A673 (cell line): Measurements from ENCODE around the gene CHRNG. TPM values are rescaled to one million over a fixed set of nuclear protein-coding genes. Genes with fewer than 3 reads are reported as not detected.

Experiments
- BruUV-seq: library from RNA; stranded (reverse); fragments of 400-500 nt; replicated peaks from 2 replicates; lab custom pipeline; 2021; lab: Mats Ljungman, UMichigan
- CTCF ChIA-PET: fragments of 300-600 bp; sonication (Branson Sonifier 250); formaldehyde crosslinking; loops from one replicate; lab custom pipeline; 2022; ENCODE audit warnings: antibody characterized with exemption; lab: Charles Lee
- POLR2A ChIA-PET: fragments of 300-600 bp; sonication (Branson Sonifier 250); formaldehyde crosslinking; loops from one replicate; lab custom pipeline; 2022; ENCODE audit warnings: antibody characterized with exemption; ENCODE audit not compliant: low non-redundant PET; lab: Charles Lee
- DNase-seq: peaks from one replicate; pipeline ENCODE4 v3.0.0-alpha.2; 2015; ENCODE audit warnings: low spot score
- H3K27ac ChIP-seq: fragments of 200-600 bp; sonication (generic); 2 replicates; pipeline ENCODE4 v1.5.1; 2016; ENCODE audit warnings: mixed run types, low read depth, mild to moderate bottlenecking, mixed read lengths, antibody characterized with exemption, low read length; ENCODE audit not compliant: poor library complexity, severe bottlenecking
- H3K27me3 ChIP-seq: fragments of 200-600 bp; sonication (generic); replicated peaks from 2 replicates; pipeline ENCODE4 v1.6.1; 2017; ENCODE audit warnings: mixed run types, low read depth, mild to moderate bottlenecking, mixed read lengths, antibody characterized with exemption, low read length; ENCODE audit not compliant: insufficient read depth, poor library complexity
- H3K36me3 ChIP-seq: fragments of 200-600 bp; sonication (generic); 2 replicates; pipeline ENCODE4 v1.6.1; 2016; ENCODE audit warnings: mixed run types, mild to moderate bottlenecking, mixed read lengths, antibody characterized with exemption, low read length; ENCODE audit not compliant: insufficient read depth, poor library complexity, severe bottlenecking
- H3K4me1 ChIP-seq: fragments of 200-600 bp; sonication (generic); 2 replicates; pipeline ENCODE4 v1.6.1; 2017; ENCODE audit warnings: mixed run types, mild to moderate bottlenecking, mixed read lengths, antibody characterized with exemption, low read length; ENCODE audit not compliant: insufficient read depth, poor library complexity, severe bottlenecking
- H3K4me3 ChIP-seq: fragments of 200-600 bp; sonication (generic); 2 replicates; pipeline ENCODE4 v1.5.1; 2016; ENCODE audit warnings: low read depth, mixed run types, mild to moderate bottlenecking, mixed read lengths, low read length; ENCODE audit not compliant: poor library complexity, severe bottlenecking
- H3K9me3 ChIP-seq: fragments of 200-600 bp; sonication (generic); 2 replicates; pipeline ENCODE4 v1.6.1; 2016; ENCODE audit warnings: mixed run types, low read depth, mild to moderate bottlenecking, mixed read lengths, antibody characterized with exemption, low read length; ENCODE audit not compliant: poor library complexity, severe bottlenecking
- EZH2 ChIP-seq: fragments of 200-600 bp; sonication (generic); IDR thresholded peaks from 2 replicates; pipeline ENCODE4 v1.6.1; 2017; ENCODE audit warnings: borderline replicate concordance, low read depth, mild to moderate bottlenecking, mixed read lengths, antibody characterized with exemption, low read length; ENCODE audit not compliant: poor library complexity, severe bottlenecking
- intact Hi-C: fragments of 100-400 bp; cut with micrococcal nuclease; formaldehyde crosslinking; loops from one replicate; pipeline ENCODE4 v1.10.0; 2022; ENCODE audit not compliant: unreplicated experiment
- total RNA-seq: library from RNA; stranded (reverse); gene quantifications from 2 replicates; pipeline ENCODE4 v1.2.3, GENCODE V29; 2021
- TF ChIP-seq, protein P1 (sequence below): fragments of 300-800, 200-600 bp; sonication (generic); conservative IDR thresholded peaks from 2 replicates; pipeline ENCODE4 v1.5.1; 2017; ENCODE audit warnings: low read depth, mild to moderate bottlenecking, antibody characterized with exemption, low read length, moderate library complexity, mixed read lengths

The CHRNG gene
- total RNA-seq, 1 experiment from 2014 or later, result not detected

GRCh38 chr2:232545511-232546375 is 6.3 kb downstream of the CHRNG start:
- intact Hi-C loops, result no loop called here
- no peak for DNase-seq
- POLR2A ChIA-PET, result no interaction called here

DNA sequence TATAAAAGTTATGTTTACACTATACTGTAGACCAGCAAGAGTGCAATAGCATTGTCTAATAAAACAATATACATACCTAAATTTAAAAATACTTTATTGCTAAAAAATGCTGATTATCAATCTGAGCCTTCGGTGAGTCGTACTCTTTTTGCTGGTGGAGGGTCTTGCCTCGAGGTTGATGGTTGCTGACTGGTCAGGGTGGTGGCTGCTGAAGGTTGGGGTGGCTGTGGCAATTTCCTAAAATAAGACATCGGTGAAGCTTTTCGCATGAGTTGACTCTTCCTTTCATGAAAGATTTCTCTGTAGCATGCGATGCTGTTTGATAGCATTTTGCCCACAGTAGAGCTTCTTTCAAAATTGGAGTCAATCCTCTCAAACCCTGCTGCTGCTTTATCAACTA is 8.5 kb downstream of the CHRNG start:
- BruUV-seq, result no TSS peak
- POLR2A ChIA-PET, result no interaction called here
- CTCF ChIA-PET, result no interaction called here

More at GRCh38 chr2:232545511-232546375, 6.3 kb downstream of the CHRNG start:
- Histone ChIP-seq H3K4me1 (no peaks in the 10 kb centered on the region), H3K27ac (no peak overlapping the region), H3K36me3 (peaks cover 13% of the 10 kb centered on the region), H3K27me3 (no peaks in the 10 kb centered on the region), H3K9me3 (no peaks in the 10 kb centered on the region), H3K4me3 (no peak overlapping the region)
- CTCF ChIA-PET, result no interaction called here
- BruUV-seq, result no TSS peak
- TF ChIP-seq, protein P1, sequence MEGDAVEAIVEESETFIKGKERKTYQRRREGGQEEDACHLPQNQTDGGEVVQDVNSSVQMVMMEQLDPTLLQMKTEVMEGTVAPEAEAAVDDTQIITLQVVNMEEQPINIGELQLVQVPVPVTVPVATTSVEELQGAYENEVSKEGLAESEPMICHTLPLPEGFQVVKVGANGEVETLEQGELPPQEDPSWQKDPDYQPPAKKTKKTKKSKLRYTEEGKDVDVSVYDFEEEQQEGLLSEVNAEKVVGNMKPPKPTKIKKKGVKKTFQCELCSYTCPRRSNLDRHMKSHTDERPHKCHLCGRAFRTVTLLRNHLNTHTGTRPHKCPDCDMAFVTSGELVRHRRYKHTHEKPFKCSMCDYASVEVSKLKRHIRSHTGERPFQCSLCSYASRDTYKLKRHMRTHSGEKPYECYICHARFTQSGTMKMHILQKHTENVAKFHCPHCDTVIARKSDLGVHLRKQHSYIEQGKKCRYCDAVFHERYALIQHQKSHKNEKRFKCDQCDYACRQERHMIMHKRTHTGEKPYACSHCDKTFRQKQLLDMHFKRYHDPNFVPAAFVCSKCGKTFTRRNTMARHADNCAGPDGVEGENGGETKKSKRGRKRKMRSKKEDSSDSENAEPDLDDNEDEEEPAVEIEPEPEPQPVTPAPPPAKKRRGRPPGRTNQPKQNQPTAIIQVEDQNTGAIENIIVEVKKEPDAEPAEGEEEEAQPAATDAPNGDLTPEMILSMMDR, result no peak
- TF ChIP-seq EZH2, result no peak

DNA sequence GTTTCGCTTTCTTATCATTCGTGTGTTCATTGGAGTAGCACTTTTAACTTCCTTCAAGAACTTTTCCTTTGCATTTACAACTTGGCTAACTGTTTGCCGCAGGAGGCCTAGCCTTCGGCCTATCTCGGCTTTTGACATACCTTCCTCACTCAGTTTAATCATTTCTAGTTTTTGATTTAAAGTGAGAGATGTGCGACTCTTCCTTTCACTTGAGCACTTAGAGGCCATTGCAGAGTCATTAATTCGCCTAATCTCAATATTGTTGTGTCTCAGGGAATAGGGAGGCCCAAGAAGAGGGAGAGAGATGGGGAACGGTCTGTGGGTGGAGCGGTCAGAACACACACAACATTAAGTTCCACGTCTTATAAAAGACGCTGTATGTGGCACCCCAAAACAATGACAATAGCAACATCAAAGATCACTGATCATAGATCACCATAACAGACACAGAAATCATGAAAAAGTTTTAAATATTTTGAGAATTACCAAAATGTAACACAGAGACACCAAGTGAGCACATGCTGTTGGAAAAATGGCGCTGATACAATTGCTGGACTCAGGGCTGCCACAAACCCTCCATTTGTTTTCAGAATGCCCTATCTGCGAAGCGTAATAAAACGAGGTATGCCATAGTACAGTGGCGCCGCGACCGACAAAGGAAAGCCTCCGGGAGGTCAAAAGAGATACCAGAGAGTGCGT is 10.3 kb downstream of the CHRNG start:
- Histone ChIP-seq H3K27ac (peak overlapping the region; percentile 96), H3K4me1 (peaks cover 8% of the 10 kb centered on the region), H3K9me3 (no peaks in the 10 kb centered on the region), H3K36me3 (peaks cover 22% of the 10 kb centered on the region), H3K27me3 (no peaks in the 10 kb centered on the region), H3K4me3 (peak overlapping the region; percentile 76)
- no peak for DNase-seq
- no TSS peak for BruUV-seq
- TF ChIP-seq, protein P1, result no peak
- TF ChIP-seq EZH2, result no peak
- intact Hi-C loops, result no loop called here
- CTCF ChIA-PET, result no interaction called here
- POLR2A ChIA-PET, result interaction anchor here (0.6 kb wide), 1 partner anchor 201 kb away, joined by 3 read pairs; no protein-coding TSS in a partner anchor

More for the DNA sequence above, 8.5 kb downstream of the CHRNG start:
- Histone ChIP-seq H3K4me3 (no peak overlapping the region), H3K36me3 (peaks cover 21% of the 10 kb centered on the region), H3K4me1 (peaks cover 8% of the 10 kb centered on the region), H3K27me3 (no peaks in the 10 kb centered on the region), H3K27ac (no peak overlapping the region), H3K9me3 (no peaks in the 10 kb centered on the region)
- DNase-seq, result no peak
- intact Hi-C loops, result no loop called here
- TF ChIP-seq EZH2, result no peak
- TF ChIP-seq, protein P1, result no peak
